Heart right ventricle (tissue), 16 donors: Measurements from ENCODE around the gene RSPO3. TPM values are rescaled to one million over a fixed set of nuclear protein-coding genes. Genes with fewer than 3 reads are reported as not detected.

Experiments
- ATAC-seq, 8 donors: fragments of 200-7000 bp; cut with Tn5 transposase; one replicate each; pipeline ENCODE4 v1.9.1; 2020; ENCODE audit warnings: mild to moderate bottlenecking in 8 of 8, moderate library complexity in 8 of 8, moderate number of reproducible peaks in 1 of 8
- DNase-seq, 2 donors: peaks; one replicate each; pipeline ENCODE4 v3.0.0-alpha.2; 2020
- H3K27ac ChIP-seq, 10 donors: fragments of 200-600 bp; sonication (generic) in 2 of 10; one replicate each; pipeline versions ENCODE4 v1.5.0 to v1.8.0; 2020 to 2022; ENCODE audit warnings: mild to moderate bottlenecking in 3 of 10
- H3K27me3 ChIP-seq, 7 donors: fragments of 200-600 bp; one replicate each; pipeline ENCODE4 v1.8.0; 2021 to 2022; ENCODE audit warnings: mild to moderate bottlenecking in 2 of 7
- H3K36me3 ChIP-seq, 9 donors: fragments of 200-600 bp; sonication (generic) in 1 of 9; one replicate each; pipeline versions ENCODE4 v1.5.0 to v1.8.0; 2020 to 2022; ENCODE audit warnings: mild to moderate bottlenecking in 2 of 9
- H3K4me1 ChIP-seq, 9 donors: fragments of 200-600 bp; sonication (generic) in 1 of 9; one replicate each; pipeline versions ENCODE4 v1.5.0 to v1.8.0; 2020 to 2022; ENCODE audit warnings: mild to moderate bottlenecking in 4 of 9
- H3K4me3 ChIP-seq, 10 donors: fragments of 200-600 bp; sonication (generic) in 2 of 10; one replicate each; pipeline versions ENCODE4 v1.5.0 to v1.8.0; 2020 to 2022; ENCODE audit warnings: mild to moderate bottlenecking in 7 of 10, moderate library complexity in 2 of 10
- H3K9me3 ChIP-seq, 11 donors: fragments of 200-600 bp in 10 of 11; sonication (generic) in 2 of 11; one replicate each; pipeline versions ENCODE4 v1.5.0 to v1.8.0; 2013 to 2022; ENCODE audit warnings: mild to moderate bottlenecking in 2 of 11, control low read depth in 1 of 11, moderate library complexity in 1 of 11
- WGBS, 2 donors: extraction: QIAGEN DNeasy Blood & Tissue Kit; methylation state at CpG; one replicate each; pipeline ENCODE4 v1.1.7; 2013; ENCODE audit warnings: inconsistent platforms in 1 of 2; 5-methylcytosine and 5-hydroxymethylcytosine counted together
- intact Hi-C, 10 donors: fragments of 100-400 bp; cut with DNase I; formaldehyde crosslinking; loops; one replicate each; pipeline versions ENCODE4 v1.11.1 to v1.14.2; 2022
- polyA plus RNA-seq, 2 donors: library from polyadenylated mRNA; stranded (reverse); fragments of 200-250 nt; gene quantifications; one replicate each; pipeline ENCODE4 v1.2.3, GENCODE V29; 2013
- total RNA-seq, 10 donors: library from RNA; stranded (reverse); fragmentation: NEBNext Ultra II Directional in 3 of 10; extraction: Animal tissue kit (Norgen Biotek cat#: 25700) in 3 of 10; gene quantifications; one replicate each; pipeline versions ENCODE4 v1.2.1 to v1.2.4, GENCODE V29; 2021 to 2023
- TF ChIP-seq, protein P1 (sequence below), 9 donors: fragments of 200-600 bp; sonication (generic) in 2 of 9; IDR thresholded peaks; one replicate each; pipeline versions ENCODE4 v1.5.0 to v1.8.0; 2021 to 2022; ENCODE audit warnings: antibody characterized with exemption in 9 of 9, mild to moderate bottlenecking in 5 of 9, moderate library complexity in 1 of 9
- donor health status: Arrhythmogenic right ventricular cardiomyopathy.
- donor health status: ischemic (EF 13 %, LVEDD 7.1; RV severe dilation, severe dysfunction).
- donor health status: healthy with polysubstance abuse.
- donor health status: DM: no; HTN: yes; CAD: no.
- donor health status: DM: no; HTN: no; CAD: no.
- donor health status: ischemic (EF 25% LVEDD 6.9; RV normal size, moderate dysfunction).
- donor health status: ischemic (EF 25% LVEDD 5.7; RV mildly dilated, moderate dysfunction).
- donor health status: healthy.
- donor health status: DM: yes; HTN: yes; CAD: no.
- donor health status: Ischemic cardiomyopathy.
- donor health status: ischemic (EF 35%, LVEDD 5.7; RV mildly dilated, moderate dysfunction).
- donor health status: nonischemic (EF 11% LVEDD 7.7; RV severe dilation, severe dysfunction).
- donor health status: DM: yes; HTN: yes; CAD: no.
- donor health status: PGD.
- donor health status: ischemic (EF 29% LVEDD 5.4; RV normal size, mild dysfunction).
- donor health status: nonischemic (EF 23%, LVEDD 6.1; RV moderate dilation, normal function).

Gene RSPO3
- total and polyA plus RNA-seq, 12 donors: 0.20 to 0.73 (median 0.37) TPM; not detected in 1

GRCh38 chr6:127134136-127134535, 15.7 kb downstream of the RSPO3 start:
- ATAC-seq: no peak

DNA sequence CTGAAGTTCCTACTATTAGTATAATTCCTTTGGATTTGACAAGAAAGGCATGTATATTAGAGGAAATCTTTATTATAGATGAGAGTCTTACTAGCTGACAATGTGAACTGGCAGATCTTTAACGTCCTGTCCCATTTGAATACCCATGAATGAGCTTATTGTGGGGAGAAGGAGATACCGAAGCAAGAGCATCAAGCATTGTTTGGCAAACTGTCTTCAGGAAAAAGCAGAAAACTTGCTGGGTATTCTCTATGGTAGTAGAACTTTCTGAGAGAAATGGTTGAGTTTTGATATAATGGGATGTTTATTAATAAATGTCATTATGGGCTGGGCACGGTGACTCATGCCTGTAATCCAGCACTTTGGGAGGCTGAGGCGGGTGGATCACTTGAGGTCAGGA, 18.3 kb downstream of the RSPO3 start:
- TF ChIP-seq, protein P1, sequence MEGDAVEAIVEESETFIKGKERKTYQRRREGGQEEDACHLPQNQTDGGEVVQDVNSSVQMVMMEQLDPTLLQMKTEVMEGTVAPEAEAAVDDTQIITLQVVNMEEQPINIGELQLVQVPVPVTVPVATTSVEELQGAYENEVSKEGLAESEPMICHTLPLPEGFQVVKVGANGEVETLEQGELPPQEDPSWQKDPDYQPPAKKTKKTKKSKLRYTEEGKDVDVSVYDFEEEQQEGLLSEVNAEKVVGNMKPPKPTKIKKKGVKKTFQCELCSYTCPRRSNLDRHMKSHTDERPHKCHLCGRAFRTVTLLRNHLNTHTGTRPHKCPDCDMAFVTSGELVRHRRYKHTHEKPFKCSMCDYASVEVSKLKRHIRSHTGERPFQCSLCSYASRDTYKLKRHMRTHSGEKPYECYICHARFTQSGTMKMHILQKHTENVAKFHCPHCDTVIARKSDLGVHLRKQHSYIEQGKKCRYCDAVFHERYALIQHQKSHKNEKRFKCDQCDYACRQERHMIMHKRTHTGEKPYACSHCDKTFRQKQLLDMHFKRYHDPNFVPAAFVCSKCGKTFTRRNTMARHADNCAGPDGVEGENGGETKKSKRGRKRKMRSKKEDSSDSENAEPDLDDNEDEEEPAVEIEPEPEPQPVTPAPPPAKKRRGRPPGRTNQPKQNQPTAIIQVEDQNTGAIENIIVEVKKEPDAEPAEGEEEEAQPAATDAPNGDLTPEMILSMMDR (IDR thresholded peaks at IDR 0.05): no peak
- no peak overlapping the region for H3K4me3 ChIP-seq
- H3K4me1 ChIP-seq: peaks cover 0 to under 1% (median 0%) of the 10 kb centered on the region in 9 donors
- 74 to 82% methylated on average over 4 of the region's 4 CpGs for WGBS, 2 donors
- ATAC-seq: no peak
- H3K27ac ChIP-seq: no peak overlapping the region
- intact Hi-C loops: no loop called here
- H3K36me3 ChIP-seq: no peaks in the 10 kb centered on the region
- H3K27me3 ChIP-seq: no peaks in the 10 kb centered on the region
- DNase-seq: no peak
- H3K9me3 ChIP-seq: no peaks in the 10 kb centered on the region

More at GRCh38 chr6:127134136-127134535, 15.7 kb downstream of the RSPO3 start:
- Histone ChIP-seq H3K27ac (no peak overlapping the region), H3K4me3 (no peak overlapping the region), H3K27me3 (no peaks in the 10 kb centered on the region), H3K9me3 (no peaks in the 10 kb centered on the region), H3K36me3 (no peaks in the 10 kb centered on the region), H3K4me1 (peaks cover 0 to 7% (median 0%) of the 10 kb centered on the region in 9 donors)
- TF ChIP-seq, protein P1 (IDR thresholded peaks at IDR 0.05): no peak
- no peak for DNase-seq
- intact Hi-C loops: no loop called here
- 55 to 72% methylated on average over 1 of the region's 1 CpG for WGBS, 2 donors

DNA sequence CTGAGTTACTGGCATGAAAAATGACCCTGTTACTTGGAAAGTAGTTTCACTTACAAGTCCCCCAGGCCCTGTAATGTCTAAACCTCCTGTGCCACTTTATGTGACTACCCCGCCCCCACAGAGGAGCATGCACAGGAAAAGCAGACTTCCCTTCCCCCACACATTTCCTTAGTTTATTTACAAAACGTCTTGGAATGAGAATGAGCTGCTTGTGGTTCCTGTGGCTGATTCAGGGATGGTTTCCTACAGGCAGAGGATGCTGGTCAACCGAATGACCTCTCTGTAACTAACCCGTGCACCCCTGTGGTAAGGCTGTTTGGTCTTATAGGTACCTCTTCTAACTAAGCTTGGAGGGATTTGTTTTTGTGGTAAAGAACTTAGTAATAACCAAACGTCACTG, 28.5 kb downstream of the RSPO3 start:
- Histone ChIP-seq H3K27ac (peak overlapping the region in 1 of 10 donors; percentile 27), H3K9me3 (no peaks in the 10 kb centered on the region), H3K36me3 (no peaks in the 10 kb centered on the region), H3K4me3 (no peak overlapping the region), H3K4me1 (peaks cover 0 to 17% (median 11%) of the 10 kb centered on the region in 9 donors), H3K27me3 (no peaks in the 10 kb centered on the region)
- intact Hi-C loops: no loop called here
- ATAC-seq (peak in 6 of 8 donors; percentile 37 to 75 (median 58)), DNase-seq (peak in 1 of 2 donors; percentile 19)
- TF ChIP-seq, protein P1 (IDR thresholded peaks at IDR 0.05): no peak
- WGBS, 2 donors: 23 to 25% methylated on average over 5 of the region's 5 CpGs

GRCh38 chr6:127147534-127147933, 29.1 kb downstream of the RSPO3 start:
- no peak for DNase-seq
- H3K4me3 ChIP-seq: no peak overlapping the region
- peaks cover 0 to 17% (median 11%) of the 10 kb centered on the region in 9 donors for H3K4me1 ChIP-seq
- no peaks in the 10 kb centered on the region for H3K27me3 ChIP-seq
- H3K9me3 ChIP-seq: no peaks in the 10 kb centered on the region
- no peak for ATAC-seq
- H3K36me3 ChIP-seq: no peaks in the 10 kb centered on the region
- intact Hi-C loops: no loop called here
- WGBS, 2 donors: 80 to 85% methylated on average over 2 of the region's 2 CpGs
- TF ChIP-seq, protein P1 (IDR thresholded peaks at IDR 0.05): no peak
- peak overlapping the region in 1 of 10 donors; percentile 1 for H3K27ac ChIP-seq
